Glomerular visceral epithelial cell (primary cell): Measurements from ENCODE around the gene COBL.

Source experiments
- DNase-seq: peaks from one replicate; pipeline ENCODE4 v3.0.0-alpha.2; 2016; ENCODE audit errors: extremely low spot score

The COBL gene, protein sequence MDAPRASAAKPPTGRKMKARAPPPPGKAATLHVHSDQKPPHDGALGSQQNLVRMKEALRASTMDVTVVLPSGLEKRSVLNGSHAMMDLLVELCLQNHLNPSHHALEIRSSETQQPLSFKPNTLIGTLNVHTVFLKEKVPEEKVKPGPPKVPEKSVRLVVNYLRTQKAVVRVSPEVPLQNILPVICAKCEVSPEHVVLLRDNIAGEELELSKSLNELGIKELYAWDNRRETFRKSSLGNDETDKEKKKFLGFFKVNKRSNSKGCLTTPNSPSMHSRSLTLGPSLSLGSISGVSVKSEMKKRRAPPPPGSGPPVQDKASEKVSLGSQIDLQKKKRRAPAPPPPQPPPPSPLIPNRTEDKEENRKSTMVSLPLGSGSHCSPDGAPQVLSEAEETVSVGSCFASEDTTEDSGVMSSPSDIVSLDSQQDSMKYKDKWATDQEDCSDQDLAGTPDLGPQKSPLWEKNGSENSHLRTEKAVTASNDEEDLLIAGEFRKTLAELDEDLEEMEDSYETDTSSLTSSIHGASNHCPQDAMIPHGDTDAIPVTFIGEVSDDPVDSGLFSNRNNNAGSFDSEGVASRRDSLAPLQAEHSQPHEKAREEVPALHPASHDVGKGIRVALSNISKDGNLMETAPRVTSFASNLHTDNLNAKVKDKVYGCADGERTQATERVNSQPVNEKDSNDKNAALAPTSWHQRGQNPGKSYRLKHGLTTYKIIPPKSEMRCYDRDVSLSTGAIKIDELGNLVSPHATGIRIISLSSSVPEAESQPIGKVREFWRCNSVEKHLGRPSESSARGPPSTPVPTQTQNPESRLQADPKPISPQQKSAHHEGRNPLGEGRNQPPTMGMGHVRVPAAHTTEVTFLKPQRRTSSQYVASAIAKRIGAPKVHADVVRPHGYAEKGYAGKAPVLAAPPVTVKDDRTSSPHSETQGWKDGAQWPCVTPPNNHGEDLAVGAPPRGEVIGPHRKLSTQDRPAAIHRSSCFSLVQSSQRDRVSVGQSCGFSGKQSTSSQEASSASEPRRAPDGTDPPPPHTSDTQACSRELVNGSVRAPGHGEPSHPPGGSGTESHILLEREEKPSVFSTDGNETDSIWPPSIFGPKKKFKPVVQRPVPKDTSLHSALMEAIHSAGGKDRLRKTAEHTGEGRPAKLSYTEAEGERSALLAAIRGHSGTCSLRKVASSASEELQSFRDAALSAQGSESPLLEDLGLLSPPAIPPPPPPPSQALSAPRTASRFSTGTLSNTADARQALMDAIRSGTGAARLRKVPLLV

DNA sequence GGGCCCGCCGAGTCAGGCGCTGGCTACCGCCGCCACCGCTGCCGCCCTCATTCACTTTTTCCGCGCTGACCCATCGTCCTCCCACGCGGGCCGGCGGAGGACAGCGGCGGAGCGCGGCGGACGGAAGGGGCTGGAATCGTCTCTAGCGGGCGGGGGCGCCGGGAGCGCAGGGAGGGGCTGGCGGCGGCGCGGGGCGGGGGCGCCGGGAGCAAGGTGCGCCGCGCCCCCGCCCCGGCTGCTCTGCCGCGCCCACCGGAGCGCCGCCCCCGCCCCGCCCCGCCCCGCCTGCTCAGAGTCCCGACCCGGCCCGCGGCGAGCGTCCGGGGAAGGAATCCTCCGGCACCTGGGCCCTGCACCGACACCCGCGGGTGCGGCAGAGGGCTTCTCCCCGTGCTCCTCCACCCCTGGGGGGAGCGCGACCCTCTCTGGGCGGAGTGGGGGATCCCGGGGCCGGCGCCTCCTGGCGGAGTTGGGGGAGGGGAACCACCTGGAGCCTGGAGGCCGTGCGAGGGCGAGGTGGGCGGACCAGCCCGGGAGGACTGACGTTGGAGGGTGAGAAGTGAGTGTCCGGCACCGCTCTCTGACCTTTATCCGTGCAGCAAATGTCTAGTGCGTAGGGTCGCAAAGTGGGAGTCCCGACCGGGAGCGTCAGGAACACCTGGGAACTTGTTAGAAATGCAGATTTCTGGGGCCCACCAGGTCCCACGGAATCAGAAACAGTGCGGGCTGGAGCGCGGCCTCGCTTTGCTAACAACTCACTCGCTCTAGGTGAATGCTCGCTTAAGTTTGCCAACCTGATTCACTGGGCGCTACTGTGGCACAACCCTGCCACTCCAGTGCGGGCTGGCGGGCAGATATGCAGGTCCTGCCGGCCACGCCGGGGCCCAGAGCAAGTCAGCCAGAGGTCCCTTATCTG is at the start of gene COBL:
Gene COBL (minus strand): TSS at position 144 of the 916 bp plus-strand sequence. CDS start 176 bp downstream, outside the sequence.
- no peak for DNase-seq

DNA sequence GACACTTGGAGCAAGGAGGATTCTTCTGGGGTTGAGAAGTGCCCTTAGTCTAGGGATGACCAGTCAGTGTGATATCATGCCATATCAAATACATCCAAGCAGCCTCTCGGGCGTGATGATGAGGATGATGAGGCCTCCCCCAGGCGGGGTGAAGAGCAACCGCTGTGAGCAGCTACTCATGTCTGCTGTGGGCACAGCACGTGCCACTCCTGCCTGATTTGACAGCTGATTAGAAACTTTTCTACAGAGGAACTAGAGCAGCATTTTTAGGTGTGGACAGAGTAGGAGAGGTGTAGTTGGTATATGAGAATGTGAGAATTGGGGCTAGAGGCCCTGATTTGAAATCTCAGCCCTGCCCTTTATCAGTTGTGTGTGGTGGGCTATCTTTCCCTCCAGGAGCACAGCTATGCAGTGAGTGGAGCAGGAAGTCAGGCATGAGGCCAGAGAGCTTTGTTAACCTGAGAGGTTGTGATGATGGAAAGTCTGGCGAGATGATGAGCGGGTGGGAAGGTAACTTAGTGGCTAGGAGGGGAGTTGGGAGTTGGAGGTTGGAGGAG is 49.6 kb upstream of the COBL start:
- no peak for DNase-seq

GRCh38 chr7:51357821-51358220 is 41.2 kb upstream of the COBL start:
- DNase-seq = no peak

DNA sequence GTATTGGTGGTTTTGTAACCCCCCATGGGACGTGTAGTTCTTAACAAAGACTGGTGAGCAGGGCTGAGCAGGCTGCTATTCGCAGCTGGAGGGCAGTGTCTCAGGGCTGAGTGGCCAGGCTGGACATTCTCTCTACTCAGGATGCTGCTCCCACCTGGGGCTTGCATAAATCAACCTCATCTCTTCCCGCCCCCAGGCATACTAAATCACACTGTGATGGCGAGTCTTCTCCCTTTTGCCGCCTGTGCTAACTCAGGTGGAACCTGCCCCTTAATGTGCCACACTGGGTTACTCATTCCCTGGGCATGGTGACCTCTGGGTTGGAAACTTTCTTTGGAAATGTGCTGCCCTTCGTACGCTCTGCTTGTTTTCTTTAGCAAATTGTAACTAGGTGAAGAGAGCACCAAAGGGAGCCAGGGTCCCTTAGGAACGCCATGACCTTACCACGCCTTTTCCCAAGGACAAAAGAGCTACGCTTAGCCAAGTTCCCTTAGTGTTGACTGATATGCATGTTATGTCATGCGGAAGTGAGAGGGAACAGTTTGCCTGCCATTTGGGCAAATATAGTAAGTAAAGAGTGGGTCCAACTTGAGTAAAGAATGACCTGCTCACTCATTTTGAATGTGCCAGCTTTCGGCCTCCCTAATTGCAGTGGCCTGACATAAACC is 40.4 kb upstream of the COBL start:
- no peak for DNase-seq

DNA sequence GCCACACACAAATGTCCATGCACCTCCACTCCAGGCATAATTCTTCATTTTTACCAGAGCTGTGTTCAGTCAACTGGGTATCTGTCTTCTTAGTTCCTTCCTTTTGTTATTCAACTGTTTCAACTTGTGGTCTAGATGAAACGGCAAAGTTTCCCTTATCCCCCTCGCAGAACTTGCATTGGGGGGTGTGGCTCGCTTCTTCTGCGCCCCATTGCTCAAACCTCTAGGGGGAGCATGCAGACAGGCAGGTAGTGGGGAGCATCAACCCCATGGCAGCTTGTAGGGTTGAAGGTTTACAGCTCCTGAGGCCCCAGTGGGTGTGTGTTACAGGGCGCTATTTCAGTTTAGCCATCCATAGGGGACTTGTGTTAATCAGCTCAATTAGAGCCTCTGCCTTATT is 38.3 kb upstream of the COBL start:
- no peak for DNase-seq

DNA sequence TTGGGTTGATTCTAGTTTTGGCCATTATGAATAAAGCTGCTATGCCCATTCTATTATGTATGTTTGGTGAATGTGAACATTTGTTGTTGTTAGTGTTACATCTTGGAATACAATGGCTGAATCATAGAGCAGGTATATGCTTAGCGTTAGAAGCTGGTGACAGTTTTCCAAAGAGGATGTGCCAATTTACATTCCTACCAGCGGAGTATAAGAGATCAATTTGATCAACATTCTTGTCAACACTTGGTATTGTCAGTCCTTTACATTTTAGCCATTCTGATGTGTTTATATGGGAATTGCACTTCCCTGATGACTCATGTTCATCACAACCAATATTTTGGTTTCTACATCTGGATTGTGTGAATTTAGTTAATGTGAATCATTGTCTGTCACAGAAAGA is 37.8 kb upstream of the COBL start:
- no peak for DNase-seq

DNA sequence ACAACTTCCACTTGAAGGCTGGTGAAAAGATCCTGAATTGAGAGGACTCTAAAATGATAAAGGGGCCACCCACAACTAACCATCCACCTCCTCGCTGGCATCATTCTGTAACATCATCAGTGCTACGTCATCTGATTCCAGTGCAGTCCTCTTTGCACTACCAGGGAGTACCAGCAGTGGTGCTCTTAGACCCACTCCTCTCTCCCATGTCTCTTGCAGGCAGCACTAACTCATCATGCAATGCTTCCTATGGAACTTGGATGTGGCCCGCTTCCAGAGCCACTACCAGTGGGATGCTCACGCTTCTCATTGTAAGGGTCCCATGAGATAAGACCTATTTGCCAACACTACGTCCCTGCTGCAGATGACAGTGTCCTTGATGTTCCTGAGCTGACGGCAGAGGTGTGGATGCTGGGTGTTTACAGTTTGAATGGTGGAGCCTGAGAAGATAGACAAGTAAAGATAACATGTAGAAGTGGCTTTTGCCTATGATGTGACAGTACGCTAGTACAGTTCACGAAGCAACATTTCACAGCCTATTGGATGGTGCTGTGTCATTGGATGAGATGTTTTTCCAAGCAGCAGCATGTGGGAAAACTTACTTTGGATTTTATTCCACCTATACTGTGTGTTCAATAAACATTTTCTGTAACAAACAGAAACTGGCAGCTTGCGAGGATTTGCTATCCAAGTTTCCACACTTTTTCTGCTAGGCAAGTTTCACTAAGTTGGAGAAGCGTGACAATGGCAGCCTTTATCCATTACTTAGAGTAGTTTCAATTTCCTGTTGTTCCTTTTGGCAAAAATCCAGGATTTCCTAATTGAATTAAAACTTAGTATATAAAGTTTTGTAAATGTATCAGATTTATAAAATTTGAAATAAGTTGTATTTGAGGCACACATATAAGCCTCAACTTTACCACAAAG is 35.8 kb upstream of the COBL start:
- DNase-seq = no peak

GRCh38 chr7:51351661-51352060 is 35.1 kb upstream of the COBL start:
- DNase-seq = no peak

GRCh38 chr7:51350546-51350896 is 33.9 kb upstream of the COBL start:
- no peak for DNase-seq

DNA sequence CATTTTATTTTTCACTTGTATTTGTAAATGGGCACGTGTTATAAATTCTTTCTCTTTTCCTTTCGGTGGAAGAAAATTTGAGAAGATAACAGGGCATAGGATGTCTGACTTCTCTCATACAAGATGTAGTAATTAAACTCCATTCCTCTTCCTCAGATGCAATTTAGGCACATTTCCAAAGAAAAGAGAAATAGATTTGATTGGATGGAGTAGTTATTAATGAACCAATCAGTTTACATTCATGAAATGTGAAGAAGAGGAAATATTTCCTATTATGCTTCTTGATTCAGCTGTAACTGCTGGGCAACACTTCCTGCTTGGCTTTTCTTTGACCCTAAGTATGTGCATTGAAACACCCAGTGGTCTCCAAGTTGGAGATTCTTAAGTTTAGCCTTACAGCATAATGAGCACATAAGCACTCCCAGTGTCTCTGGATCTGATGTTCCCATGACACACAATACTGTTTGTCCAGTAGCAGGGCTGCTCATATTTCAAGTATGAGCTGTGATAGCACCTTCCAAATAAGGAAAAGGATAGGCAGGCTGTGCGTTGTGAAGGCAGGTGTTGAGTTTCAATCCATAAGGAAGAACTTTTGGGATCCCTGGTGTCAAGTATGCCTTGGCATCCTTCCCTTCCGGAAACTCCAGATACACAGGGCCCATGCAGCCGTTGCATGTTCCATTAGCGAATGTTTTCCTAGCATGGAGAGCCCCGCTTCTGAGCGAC is 33.4 kb upstream of the COBL start:
- DNase-seq = no peak

- no peak for DNase-seq
Measured at GRCh38 chr7:51346126-51346525, 29.5 kb upstream of the COBL start.

GRCh38 chr7:51344406-51345138 is 28.0 kb upstream of the COBL start:
- DNase-seq = no peak

DNA sequence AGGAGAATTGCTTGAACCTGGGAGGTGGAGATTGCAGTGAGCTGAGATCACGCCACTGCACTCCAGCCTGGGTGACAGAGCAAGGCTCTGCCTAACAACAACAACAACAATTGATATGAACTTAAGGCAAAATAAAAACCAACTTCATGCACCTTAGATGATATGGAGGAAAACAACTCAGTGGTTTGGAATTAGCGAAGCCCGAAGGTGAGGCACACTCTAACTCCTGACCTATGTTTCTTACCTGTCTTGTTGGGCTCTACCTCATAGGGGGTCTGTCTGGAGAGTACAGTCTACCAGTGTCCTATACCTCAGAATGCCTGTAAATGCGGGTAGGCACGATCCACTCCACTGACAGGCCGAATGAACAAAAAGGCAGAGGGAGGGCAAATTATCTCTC is 24.3 kb upstream of the COBL start:
- no peak for DNase-seq

GRCh38 chr7:51340029-51340838 is 23.6 kb upstream of the COBL start:
- no peak for DNase-seq

DNA sequence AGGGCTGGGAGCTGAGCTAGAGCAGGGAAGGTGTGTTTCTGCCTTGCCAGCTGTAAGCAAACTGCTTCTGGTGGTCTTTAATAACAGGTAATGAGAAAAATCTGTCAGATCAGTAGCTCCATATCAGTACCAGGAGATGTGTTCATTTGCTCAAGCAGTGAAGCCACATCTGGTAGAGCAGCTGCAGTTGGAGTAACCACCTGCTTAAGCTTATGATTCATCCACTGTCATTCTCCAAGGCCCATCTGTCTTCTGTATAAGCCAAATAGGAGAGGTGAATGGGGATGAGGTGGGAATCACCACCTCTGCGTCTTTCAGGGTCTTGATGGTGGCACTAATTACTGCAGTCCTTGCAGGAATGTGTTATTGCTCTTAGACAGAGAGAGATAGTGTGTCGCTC is 18.4 kb upstream of the COBL start:
- no peak for DNase-seq

DNA sequence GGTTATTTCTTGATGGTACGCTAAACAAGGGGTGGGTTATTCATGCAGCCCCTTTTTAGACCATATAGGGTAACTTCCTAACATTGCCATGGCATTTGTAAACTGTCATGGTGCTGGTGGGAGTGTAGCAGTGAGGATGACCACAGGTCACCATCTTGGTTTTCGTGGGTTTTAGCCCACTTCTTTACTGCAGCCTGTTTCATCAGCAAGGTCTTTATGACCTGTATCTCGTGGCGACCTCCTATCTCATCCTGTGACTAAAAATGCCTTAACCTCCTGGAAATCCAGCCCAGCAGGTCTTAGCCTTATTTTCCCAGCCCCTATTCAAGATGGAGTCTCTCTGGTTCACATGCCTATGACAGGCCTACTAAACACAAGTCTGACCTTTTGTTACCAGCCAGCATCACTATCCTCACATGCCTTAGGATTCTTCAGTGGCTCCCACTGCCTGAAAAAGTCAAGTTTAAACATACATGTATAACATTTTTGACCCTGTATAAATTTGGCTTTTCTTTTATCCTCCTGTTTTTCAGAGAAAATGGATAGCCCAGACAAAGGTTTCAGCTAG is 13.2 kb upstream of the COBL start:
- DNase-seq = no peak
